ENCODE measurements around the gene ADH7. TPM values are rescaled to one million over a fixed set of nuclear protein-coding genes. Genes with fewer than 3 reads are reported as not detected.
"Not testable (repeated sequence)": the region's sequence is repeated elsewhere in the genome, so short reads cannot be mapped to it uniquely, and the experiment has no call there.

Gene ADH7
- polyA plus RNA-seq, 3 donors, result not detected

DNA sequence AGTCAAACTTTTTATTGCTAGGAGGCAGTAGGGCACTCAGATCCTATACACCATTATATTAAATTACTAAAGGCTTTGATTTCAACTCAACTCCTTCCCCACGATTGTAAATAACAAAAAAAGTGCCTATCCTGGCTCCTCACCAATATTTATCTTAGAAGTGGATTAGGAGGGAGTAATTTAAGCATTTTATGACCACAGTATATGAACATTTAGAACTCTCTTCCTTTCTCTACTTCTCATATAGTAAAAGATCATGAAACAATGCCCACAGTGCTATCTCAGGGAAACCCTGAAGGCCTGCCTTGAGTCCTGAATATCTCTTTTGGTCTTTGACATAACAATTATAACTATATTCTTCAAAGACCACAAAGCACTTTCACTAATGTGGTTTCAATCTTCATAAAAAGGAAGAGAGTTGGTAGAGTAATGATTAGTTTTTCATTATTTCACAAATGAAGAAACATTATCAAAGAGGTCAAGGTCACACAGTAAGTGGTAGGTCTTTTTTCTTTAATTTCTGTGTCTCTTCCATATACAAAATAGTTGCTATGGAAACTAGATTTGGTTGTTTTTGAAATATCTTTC lies 53.5 kb downstream of the ADH7 start:
- DNase-seq, result no peak

DNA sequence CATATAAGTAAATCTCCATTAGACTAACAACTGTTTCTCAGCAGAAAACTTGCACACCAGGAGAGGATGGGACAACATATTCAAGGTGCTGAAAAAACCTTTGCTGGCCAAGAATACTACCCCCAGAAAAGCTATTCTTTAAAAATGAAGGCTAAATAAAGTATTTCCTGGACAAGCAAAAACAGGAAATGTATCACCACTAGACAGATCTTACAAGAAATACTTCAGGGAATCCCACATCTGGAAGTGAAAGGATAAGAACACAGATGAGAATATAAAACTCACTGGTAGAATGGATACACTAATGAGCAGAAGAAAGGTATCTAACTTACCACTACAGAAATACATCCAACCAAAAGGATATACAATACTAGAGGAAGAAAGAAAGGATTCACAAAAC lies 55.6 kb downstream of the ADH7 start:
- DNase-seq, result no peak

- no peak for DNase-seq
Observed at GRCh38 chr4:99378876-99379275, 56.3 kb downstream of the ADH7 start.

GRCh38 chr4:99377341-99377740 lies 57.8 kb downstream of the ADH7 start:
- not testable (repeated sequence) for DNase-seq

GRCh38 chr4:99372464-99372863 lies 62.7 kb downstream of the ADH7 start:
- not testable (repeated sequence) for DNase-seq

DNA sequence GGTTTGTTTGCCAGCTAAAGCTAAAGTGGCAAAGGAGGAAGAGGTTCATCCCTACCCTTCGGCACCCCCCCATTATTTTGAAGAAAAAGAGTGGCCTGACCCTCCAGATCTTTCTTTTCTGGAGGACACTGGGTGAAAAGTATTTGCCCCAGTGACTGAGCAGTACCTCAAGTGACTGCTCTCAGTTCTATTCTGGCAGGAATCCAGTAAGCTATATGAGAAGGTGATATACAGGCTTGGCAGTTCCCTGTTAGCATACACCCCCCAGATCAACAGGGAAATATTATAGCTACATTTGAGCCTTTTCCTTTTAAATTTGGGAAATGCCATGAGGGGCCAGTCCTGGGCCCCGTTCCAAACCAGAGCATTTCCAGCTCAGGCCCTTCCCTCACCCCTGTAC lies 67.3 kb downstream of the ADH7 start:
- DNase-seq, result not testable (repeated sequence)

GRCh38 chr4:99366491-99366890 lies 68.7 kb downstream of the ADH7 start:
- no peak for DNase-seq

DNA sequence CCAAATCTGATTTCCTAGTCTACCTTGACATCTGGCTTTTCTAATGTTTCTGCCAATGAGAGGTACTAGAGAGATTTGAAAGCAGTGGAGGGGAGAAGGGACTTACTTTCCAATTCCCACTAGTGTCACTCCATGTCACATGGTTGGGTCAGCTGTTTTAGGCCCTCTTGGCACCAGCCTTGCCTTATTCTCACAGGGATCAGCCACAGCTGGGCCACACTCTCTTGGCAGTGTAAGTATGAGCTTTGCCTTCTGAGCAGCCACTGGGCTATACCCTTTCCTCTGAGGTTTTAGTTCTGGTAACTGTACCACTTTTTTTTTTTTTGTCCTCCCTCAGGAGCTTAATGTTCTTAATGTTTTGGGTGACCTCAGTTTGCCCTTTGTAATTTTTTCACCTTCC lies 72.4 kb downstream of the ADH7 start:
- no peak for DNase-seq

Other genes starting within 250 kb of the ADH7 start
- gene ADH6, start 216.1 kb downstream of the ADH7 start, polyA plus RNA-seq (ENCODE audit: insufficient read length in 3 of 3), result 10 to 100 TPM; 27.3 to 34.6 (median 31.8) TPM
- 1 to 10 TPM in 2 of 3 donors, under 1 TPM in 1; 0.60 to 2.3 (median 1.6) TPM for gene ADH1A, start 144.4 kb downstream of the ADH7 start, polyA plus RNA-seq (ENCODE audit: insufficient read length in 3 of 3)
- 10 to 100 TPM; 20.9 to 28.6 (median 26.1) TPM for gene ADH1B, start 113.9 kb downstream of the ADH7 start, polyA plus RNA-seq (ENCODE audit: insufficient read length in 3 of 3)
- 100 to 1,000 TPM; 121 to 139 (median 124) TPM for gene ADH1C, start 82.6 kb downstream of the ADH7 start, polyA plus RNA-seq (ENCODE audit: insufficient read length in 3 of 3)
- under 1 TPM in 2 of 3 donors, not detected in 1; 0.14 to 0.19 TPM for gene C4orf17, start 75.7 kb upstream of the ADH7 start, polyA plus RNA-seq (ENCODE audit: insufficient read length in 3 of 3)
- gene TRMT10A, start 128.7 kb upstream of the ADH7 start, polyA plus RNA-seq (ENCODE audit: insufficient read length in 3 of 3), result 10 to 100 TPM; 15.0 to 16.3 (median 15.9) TPM
- gene MTTP, start 139.5 kb upstream of the ADH7 start, polyA plus RNA-seq (ENCODE audit: insufficient read length in 3 of 3), result 10 to 100 TPM in 2 of 3 donors, 1 to 10 TPM in 1; 9.7 to 14.3 (median 14.2) TPM
- 1 to 10 TPM; 1.1 TPM for gene C4orf54, start 222.5 kb upstream of the ADH7 start, polyA plus RNA-seq (ENCODE audit: insufficient read length in 3 of 3)

All from renal pelvis (tissue), 4 donors.